HG02973 (cell line): Measurements from ENCODE around the gene SLC20A1.

Experiments
- ATAC-seq: cut with Tn5 transposase; IDR thresholded peaks from one replicate; pipeline ENCODE4 v1.9.1; 2021; ENCODE audit warnings: moderate library complexity; ENCODE audit not compliant: unreplicated experiment

Gene SLC20A1

DNA sequence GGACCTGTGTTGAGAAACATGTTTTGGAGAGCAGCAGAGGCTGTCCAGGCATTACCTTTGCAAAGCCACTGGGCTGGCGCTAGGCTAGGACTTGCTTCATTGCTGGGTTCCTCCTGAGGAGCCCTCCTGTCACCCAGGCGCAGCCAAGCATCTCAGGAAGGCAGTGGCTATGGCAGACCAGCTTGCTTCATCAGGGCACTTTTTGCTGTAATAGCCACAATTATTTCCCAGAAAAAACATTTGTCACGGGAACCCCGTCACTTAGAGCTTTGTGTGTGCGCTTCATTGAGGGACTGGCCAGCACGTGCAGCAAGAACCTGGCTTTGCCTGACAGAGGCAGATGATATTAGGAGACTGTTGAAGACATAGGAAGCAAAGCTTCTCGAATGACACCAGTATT, 36.4 kb downstream of the SLC20A1 start:
- ATAC-seq = no peak

DNA sequence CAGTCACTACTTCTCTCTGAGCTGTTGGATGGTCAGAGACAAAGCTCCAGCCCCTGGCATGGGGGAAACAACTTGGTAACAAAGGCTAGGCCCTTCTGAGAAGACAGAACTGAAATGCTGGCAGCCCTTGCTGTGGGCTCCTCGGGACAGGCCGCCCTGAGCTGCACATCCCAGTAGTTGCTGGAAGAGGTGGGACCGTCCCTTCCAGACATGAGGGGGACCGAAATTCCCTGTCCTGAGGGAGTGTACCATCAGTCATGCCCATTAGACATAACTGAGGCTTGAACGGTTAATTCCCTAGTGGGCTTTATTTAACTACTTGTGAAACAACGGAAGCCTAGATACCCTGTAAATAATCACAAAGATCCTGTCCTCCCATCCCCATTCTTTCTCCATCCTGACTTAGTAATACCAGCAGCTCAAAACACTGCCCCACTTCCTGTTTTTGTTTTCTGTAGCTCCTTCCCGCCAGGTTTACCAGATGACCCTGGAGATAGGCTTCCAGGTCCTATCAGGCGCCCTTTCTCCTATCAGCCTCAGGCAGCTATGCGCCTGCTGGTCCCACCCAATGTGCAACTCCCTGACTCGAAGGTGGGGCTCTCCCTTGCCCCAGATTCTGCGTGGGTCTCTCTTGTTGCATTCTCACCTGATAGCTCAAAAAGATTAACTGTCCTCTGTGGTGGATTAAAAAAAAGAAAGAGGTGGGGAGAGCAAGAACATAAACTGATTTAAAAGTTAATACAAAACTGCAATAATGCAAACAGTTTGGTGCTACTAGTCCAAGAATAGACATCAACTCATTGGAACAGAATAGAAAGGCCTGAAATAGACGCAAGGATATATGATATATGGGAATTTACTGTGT, 38.0 kb downstream of the SLC20A1 start:
- no peak for ATAC-seq

DNA sequence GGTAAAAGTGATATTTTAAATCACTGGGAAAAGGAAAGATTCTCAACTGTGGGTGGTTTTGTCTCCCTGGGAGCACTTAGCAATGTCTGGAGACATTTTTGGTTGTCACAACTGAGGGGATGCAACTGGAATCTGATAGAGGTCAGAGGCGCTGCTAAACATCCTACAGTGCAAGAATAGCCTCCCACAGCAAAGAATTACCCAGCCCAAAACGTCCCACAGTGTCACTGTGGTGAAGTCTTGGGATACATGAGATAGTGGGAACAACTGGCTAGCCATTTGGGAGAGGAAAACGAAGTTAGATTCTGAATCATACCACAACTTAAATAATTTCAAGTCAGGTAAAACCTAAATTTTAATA, 38.7 kb downstream of the SLC20A1 start:
- ATAC-seq = no peak

DNA sequence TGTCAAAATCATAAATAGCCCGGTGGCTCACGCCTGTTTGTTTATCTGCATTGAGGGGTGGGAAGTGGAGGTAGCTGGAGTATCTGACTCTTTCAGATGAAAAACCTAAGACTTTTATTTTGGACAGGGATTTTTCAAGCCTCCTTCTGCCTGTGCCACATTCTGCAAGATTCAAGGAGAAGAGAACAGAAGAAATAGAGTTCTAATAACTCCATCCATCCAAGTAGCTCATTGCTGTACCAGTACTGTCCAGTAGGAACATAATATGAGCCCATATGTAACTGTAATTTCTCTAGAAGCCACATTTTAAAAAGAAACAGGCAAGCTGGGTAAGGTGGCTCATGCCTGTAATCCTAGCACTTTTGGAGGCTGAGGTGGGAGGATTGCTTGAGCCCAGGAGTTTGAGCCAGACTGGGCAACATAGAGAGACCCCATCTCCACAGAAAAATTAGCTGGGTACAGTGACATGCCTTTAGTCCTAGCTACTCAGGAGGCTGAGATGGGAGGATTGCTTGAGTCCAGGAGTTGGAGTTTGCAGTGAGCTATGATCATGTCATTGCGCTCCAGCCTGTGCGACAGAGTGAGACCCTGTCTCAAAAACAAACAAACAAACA, 39.6 kb downstream of the SLC20A1 start:
- no peak for ATAC-seq

DNA sequence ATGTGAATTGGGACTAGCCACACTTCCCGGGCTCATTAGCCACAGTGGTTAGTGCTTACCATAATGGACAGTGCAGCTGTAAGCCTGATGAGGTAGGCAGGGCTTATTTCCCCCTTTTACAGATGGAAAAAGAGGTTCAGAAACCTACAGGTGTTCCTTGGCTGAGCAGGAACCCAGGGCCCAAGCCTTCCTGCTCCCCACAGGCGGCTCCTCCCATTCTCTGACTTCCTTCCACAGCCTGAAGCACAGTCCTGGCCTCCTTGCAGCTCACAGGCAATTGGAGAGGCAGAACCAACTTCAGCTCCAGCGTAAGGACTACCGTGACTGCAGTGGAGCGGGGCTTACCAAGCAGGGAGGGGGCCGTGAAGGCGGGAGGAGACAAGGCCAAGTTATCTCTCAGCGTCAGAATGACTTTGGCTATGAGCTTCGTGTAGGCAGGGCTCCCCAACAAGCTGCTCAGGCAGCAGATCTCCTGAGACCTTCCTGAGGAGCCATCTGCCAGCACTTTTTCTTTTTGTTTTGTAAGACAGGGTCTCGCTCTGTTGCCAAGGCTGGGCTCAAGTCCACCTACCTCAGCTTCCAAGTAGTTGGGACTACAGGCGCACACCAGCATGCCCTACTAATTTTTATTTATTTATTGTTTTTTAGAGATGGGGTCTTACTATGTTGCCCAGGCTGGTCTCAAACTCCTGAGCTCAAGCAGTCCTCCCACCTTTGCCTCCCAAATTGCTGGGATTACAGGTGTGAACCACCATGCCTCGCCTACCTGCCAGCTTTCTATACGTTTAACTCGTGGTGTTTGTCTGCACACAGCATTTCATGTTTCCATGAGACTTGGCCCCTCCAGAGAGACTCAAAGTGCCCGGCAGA, 40.8 kb downstream of the SLC20A1 start:
- ATAC-seq = no peak

DNA sequence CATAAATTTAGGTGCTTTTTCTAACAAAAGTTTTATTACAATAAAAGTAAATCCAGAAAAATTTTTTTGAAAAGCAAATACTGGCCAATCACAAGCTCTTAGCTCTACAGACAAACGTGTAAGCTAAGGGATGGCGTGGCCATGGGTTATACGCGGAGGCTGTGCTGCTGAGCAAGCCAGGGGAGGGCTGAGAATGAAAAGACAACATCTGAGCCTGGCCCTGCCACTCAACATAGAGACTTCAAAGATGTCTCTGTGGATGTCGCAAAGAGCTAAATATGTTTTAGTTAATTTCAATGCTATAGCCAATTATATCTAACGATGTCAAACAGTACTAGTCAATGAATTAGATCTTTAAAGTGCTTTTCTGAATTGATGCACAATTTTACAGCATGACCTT, 41.8 kb downstream of the SLC20A1 start:
- ATAC-seq = no peak

DNA sequence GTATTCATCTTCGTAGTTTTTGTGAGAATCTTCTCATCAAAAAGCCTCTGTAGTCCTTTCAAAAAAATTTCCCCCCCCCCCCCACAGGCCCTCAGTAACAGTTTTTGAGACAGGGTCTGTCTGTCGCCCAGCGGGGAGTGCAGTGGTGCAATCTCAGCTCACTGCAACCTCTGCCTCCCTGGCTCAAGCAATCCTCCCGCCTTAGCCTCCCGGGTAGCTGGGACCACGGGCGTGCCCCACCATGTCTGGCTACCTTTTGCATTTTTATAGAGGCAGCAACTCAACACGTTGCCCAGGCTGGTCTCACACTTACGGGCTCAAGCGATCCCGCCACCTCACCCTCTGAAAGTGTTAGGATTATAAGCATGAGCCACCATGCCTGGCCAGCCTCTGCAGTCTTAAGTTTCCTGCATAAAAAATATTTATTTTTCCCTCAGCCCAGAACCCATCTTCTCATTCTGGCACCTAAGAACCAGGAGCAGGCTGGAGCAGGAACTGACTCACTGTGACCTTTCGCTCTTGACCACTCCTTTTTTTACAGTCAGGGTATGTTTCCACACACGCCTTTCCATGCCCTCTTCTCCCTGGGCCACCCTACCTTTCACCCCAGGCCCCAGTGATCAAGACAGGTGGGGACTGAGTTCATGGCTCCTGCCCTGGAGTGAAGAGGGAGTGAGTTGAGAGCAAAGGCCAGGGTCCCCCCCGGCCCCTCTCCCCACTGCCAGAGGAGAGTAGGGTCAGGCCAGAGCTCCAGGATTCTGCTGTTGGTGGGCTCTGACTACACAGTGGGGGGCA, 42.5 kb downstream of the SLC20A1 start:
- no peak for ATAC-seq

DNA sequence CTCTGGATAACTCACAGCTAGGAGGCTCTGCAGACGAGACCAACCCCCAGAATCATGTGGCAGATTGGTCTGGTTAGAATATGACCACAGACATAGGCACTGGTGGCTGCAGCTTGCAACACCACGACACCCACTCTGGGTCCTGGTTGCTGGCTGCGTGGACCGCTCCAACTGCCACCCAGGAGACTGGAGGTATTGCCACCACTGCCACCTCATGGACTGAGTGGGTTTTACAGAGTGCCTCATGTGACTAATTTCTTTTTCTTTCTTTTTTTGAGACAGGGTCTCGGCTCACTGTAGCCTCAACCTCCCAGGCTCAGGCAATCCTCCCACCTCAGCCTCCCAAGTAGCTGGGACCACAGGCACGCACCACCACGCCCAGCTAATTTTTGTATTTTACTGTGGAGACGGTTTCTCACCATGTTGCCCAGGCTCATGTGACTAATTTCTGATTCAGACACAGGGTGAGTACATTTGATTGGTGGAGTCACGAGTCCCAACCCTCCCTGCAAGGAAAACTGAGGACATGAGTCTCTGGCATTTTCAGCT, 45.2 kb downstream of the SLC20A1 start:
- no peak for ATAC-seq

DNA sequence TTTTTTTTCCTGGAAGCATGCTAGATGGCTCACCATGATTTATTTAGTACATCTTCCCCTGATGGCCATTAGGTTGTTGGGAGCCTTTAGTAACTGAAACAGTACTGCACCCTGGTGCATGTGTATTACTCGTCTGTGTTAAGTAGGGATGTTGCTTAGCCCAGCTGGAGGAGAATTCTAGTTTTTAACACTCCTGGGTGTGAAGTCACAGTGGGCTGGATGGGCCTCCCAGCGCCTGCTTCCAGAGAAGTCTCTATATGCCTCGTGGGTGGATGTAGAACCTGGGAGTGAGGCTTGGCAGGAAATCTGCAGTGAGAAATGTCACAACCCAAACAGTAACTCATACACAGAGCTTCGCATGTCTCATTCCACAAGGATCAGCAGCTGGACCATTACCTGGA, 46.1 kb downstream of the SLC20A1 start:
- no peak for ATAC-seq

DNA sequence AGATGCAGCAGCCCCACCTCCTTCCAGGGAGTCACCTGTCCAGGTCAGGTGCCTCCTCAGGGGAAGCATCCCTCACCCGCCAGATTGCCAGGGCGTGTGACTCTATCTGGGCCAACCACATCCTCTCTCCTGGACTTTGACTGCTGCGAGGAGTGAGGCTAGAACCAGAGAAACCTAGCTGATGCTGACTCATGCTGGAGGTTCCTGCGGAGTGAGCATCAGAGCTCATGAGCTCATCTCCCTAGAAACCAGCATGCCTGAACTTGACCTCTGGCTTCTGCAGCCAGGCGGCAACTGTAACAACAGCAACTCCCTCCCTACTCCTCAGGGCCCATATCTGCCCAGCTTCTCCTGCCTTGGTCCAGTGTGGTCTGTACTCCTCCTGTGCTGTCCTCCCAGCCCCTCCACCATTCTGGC, 46.8 kb downstream of the SLC20A1 start:
- ATAC-seq = peak; percentile 75

DNA sequence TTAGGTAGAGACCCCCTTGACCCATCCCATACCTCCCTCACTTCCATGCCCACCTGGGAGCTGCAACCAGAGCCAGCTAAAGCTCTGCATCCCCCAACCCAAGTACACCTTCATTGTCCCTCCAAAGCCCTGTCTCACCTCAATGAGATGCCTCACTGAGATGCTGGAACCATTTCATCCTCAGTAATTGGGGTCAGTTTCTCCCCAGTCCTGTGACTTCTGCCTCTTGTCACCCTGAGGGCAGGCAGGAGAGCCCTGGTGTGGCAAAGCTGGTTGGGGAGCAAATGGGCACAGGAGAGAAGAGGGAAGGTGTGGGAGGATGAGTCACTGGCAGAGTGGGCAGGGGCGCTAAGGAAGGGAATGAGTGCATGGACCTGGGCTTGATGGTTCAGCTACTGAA, 47.2 kb downstream of the SLC20A1 start:
- ATAC-seq = peak; percentile 16

DNA sequence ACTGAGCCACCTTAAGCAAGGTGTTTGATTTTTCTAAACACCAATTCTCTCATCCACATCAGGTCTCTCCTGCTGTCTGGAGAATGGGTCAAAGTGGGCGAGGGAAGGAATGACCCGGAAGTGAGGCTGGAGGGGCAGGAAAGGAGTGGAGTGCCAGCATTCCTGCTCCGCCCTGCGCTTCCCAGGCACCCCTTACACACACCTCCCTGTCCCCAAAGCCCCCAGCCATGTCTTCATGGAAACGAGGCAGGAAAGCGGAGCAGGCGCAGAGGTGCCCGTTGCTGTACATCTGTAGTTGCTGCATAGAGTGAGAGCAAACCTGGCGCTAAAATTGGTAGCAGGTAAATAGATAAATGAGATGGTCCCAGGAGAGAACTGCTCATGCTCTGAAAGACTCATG, 47.9 kb downstream of the SLC20A1 start:
- ATAC-seq = no peak

DNA sequence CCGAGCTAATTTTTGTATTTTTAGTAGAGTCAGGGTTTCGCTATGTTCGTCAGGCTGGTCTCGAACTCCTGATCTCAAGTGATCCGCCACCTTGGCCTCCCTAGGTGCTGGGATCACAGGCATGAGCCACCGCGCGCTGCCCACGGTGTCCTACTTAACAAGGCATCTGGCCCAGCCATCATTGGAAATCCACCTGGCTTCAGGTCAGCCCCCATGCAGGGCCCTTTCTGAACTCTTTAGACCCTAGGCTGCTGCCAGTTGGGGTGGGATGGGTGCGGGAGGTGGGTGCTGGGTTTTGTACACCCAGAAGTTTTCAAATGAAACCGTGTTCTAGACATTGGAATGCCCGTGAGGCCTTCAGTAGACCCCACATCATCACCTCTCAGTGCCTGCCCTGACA, 48.4 kb downstream of the SLC20A1 start:
- no peak for ATAC-seq

DNA sequence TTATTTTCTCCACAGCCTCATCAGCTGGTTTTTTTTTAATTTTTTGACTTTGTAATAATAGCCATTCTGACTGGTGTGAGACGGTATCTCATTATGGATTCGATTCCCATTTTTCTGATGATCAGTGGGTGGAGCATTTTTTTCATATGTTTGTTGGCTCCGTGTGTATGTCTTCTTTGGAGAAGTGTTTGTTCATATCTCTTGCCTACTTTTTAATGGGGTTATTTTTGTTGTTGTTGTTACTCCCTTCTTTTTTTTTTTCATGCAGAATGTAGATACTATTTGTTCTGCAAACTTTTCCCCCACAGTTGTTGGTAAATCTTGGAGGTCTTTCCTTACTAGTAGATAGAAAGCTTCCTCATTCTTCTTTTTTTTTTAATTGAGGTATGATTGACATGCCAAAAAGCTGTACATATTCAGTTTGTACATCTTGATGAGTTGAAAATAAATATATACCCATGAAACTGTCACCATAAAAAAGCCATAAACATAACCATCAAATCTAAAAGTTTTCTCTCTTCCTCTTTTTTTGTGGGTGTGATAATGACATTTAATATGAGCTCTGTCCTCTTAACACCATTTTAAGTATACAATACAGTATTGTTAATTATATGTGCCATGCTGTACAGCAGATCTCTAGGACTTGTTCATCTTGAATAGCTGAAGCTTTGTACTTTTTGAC, 53.2 kb downstream of the SLC20A1 start:
- no peak for ATAC-seq

DNA sequence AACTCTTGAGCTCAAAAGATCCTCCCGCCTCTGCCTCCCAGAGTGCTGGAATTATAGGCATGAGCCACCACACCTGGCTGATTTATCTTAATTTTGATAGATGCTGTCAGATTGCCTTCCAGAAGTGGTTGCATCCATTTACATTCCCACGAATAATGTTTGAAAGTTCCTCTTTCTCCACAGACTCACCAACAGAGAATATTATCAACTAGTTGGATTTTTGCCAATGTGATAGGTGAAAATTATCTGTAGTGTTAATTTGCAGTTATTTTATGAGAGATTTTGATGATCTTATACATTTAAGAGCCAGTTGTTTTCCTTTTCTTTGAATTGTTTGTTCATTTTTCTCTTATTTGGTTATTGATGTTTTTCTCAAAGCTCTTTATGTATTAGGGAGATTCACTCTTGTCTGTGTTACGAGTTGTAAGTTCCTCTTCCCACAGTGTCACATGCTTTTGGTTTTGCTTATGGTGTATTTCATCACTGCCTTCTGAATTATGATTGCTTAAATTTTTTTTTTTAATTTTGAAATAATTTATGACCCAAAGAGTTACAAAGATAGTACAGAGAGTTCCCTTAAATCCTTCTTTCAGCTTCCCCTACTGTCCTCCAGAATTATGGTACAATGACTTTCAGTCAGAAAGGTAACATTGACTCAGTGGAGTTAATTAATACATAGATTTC, 54.4 kb downstream of the SLC20A1 start:
- ATAC-seq = no peak

DNA sequence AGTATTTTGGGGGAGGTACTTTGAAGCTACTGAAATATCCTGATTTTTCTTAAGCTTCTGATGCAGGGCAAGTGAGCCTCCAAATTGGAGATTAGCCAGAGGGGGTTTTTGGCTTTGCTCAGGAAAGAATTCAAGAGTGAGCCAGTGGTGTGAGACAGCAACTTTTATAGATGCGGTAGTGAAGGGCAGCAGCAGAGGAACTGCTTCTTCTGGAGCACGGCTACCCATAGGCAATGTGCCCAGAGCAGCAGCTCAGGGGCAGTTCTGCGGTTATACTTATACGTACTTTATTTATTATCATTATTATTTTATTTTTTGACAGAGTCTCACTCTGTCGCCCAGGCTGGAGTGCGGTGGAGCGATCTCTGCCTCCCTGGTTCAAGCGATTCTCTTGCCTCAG, 55.3 kb downstream of the SLC20A1 start:
- no peak for ATAC-seq

DNA sequence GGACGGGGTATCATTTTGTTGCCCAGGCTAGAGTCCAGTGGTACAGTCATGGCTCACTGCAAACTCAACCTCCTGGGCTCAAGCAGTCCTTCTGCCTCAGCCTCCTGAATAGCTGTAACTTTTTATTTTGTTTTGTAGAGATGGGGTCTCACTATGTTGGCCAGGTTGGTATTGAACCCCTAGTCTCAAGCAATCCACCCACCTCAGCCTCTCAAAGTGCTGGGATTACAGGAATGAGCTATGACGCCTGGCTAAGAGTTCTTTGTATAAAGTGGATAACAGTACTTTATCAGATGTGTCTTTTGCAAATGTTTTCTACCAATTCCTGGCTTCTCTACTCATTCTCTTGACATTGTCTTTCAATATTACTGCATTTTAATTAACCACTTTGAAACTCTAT, 57.9 kb downstream of the SLC20A1 start:
- ATAC-seq = no peak

DNA sequence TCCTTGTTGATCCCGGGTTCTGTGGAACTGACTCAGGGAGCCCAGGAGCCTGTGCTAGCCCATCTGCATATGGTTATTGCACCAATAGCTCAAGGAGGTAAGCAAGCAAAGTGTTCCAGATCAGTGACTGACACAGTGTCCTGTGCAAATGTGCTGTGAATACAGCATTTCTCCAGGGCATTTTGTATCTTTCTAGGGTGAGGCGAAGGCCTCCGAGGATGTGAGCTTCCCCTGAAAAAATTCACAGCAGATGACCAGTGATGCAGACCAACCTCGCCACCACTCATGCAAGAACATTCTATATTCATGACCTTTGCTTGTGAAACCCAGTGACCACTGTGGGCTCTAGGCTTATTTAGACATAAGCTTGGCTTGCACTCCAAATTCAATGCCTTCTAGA, 59.8 kb downstream of the SLC20A1 start:
- ATAC-seq = no peak

DNA sequence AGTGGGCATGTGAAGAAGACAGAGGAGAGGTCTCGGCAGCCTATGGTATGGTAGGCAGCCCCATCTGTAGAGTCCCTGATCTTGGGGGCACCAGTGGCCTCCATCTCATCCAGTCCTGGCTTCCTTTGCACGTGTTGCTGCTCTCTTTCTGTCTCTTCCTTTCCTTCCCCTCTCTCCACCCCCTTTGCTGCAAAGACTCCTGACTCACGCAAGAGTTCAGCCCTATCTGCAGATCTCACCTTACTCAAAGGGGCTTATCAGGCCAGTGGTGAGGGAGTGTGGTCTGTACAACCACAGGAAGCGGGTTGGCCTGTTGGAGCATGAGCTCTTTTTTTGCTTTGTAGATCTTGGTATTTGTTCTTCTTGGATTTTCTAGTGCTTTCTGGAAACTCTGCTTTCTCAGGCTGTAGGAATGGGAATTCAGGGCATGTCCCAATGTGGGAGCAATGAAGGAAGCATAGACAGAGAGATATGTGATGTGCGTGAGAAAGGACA, 60.5 kb downstream of the SLC20A1 start:
- no peak for ATAC-seq
